ENCODE results near the gene TCF19.

The TCF19 gene

GRCh38 chr6:31158140-31158862 lies at the start of gene TCF19:
Gene TCF19, plus strand, starts transcription at chr6:31158589. Its CDS starts 881 bp downstream, at chr6:31159470.
- FAIRE-seq, result peak; percentile 99

GRCh38 chr6:31110825-31111582 lies 47.4 kb upstream of the TCF19 start:
- no peak for FAIRE-seq

- no peak for FAIRE-seq
Observed at GRCh38 chr6:31111712-31112111, 46.7 kb upstream of the TCF19 start.

- FAIRE-seq, result no peak
Observed at GRCh38 chr6:31112478-31112877, 45.9 kb upstream of the TCF19 start, which contains the start of gene C6orf15. Gene C6orf15, minus strand, starts transcription at chr6:31112575. Its CDS starts 20 bp downstream, at chr6:31112555.

- FAIRE-seq, result no peak
Observed at GRCh38 chr6:31113861-31114540, 44.4 kb upstream of the TCF19 start.

- FAIRE-seq, result no peak
Observed at GRCh38 chr6:31114541-31114878, 43.9 kb upstream of the TCF19 start, which contains the start of gene PSORS1C1. Gene PSORS1C1, plus strand, starts transcription at chr6:31114800. Its CDS starts 14,833 bp downstream, at chr6:31129633.

GRCh38 chr6:31114970-31115849 lies 43.2 kb upstream of the TCF19 start:
- no peak for FAIRE-seq

- FAIRE-seq, result no peak
Observed at GRCh38 chr6:31115941-31116560, 42.3 kb upstream of the TCF19 start.

- no peak for FAIRE-seq
Observed at GRCh38 chr6:31116661-31117385, 41.6 kb upstream of the TCF19 start.

- no peak for FAIRE-seq
Observed at GRCh38 chr6:31118178-31118577, 40.2 kb upstream of the TCF19 start.

- no peak for FAIRE-seq
Observed at GRCh38 chr6:31120151-31120915, 38.1 kb upstream of the TCF19 start, which contains the start of gene CDSN. Gene CDSN, minus strand, starts transcription at chr6:31120446. Its CDS starts 27 bp downstream, at chr6:31120419.

GRCh38 chr6:31121131-31121790 lies 37.1 kb upstream of the TCF19 start:
- FAIRE-seq, result no peak

GRCh38 chr6:31122791-31123706 lies 35.3 kb upstream of the TCF19 start:
- FAIRE-seq, result no peak

- FAIRE-seq, result no peak
Observed at GRCh38 chr6:31125162-31125561, 33.2 kb upstream of the TCF19 start.

- no peak for FAIRE-seq
Observed at GRCh38 chr6:31125586-31126363, 32.6 kb upstream of the TCF19 start.

GRCh38 chr6:31126396-31127175 lies 31.8 kb upstream of the TCF19 start:
- no peak for FAIRE-seq

GRCh38 chr6:31128093-31128676 lies 30.2 kb upstream of the TCF19 start:
- no peak for FAIRE-seq

Data from A204.1 (cell line).